H1 (cell line): ENCODE data around the gene ADAMTS16. TPM values are rescaled to one million over a fixed set of nuclear protein-coding genes. Genes with fewer than 3 reads are reported as not detected.

Experiments used
- CTCF ChIA-PET: fragments of 300-600 bp; sonication (Branson Sonifier 250); formaldehyde crosslinking; loops from one replicate; lab custom pipeline; 2021; ENCODE audit not compliant: partially characterized antibody; lab: Charles Lee
- POLR2A ChIA-PET: fragments of 300-600 bp; sonication (Branson Sonifier 250); formaldehyde crosslinking; loops from one replicate; lab custom pipeline; 2021; ENCODE audit warnings: inconsistent platforms; ENCODE audit not compliant: partially characterized antibody; lab: Charles Lee
- DNase-seq, 2 experiments: peaks; one replicate each; pipeline versions ENCODE4 v3.0.0 to v3.0.0-alpha.2; 2010 to 2022; ENCODE audit warnings: low spot score in 2 of 2, low read depth in 1 of 2, mixed read lengths in 1 of 2
- FAIRE-seq: peaks from 2 replicates; lab custom pipeline; 2011; peaks lifted over from hg19 to GRCh38; lab: Jason Lieb, UNC
- H2AFZ ChIP-seq: 2 replicates; pipeline ENCODE4 v1.8.1; 2012; ENCODE audit warnings: low read length, inconsistent platforms
- H2AK5ac ChIP-seq: 2 replicates; pipeline ENCODE4 v1.6.1; 2013; ENCODE audit warnings: low read depth, low read length
- H2BK120ac ChIP-seq: replicated peaks from 2 replicates; pipeline ENCODE3; 2013; ENCODE audit warnings: low read depth, low read length, inconsistent platforms
- H2BK12ac ChIP-seq: 2 replicates; pipeline ENCODE4 v1.6.1; 2013; ENCODE audit warnings: low read depth, low read length
- H2BK15ac ChIP-seq: 2 replicates; pipeline ENCODE4 v1.6.1; 2013; ENCODE audit warnings: low read length
- H2BK20ac ChIP-seq: 2 replicates; pipeline ENCODE4 v1.6.1; 2013; ENCODE audit warnings: low read length
- H2BK5ac ChIP-seq: 2 replicates; pipeline ENCODE4 v1.6.1; 2013; ENCODE audit warnings: low read depth, low read length
- H3K14ac ChIP-seq: 2 replicates; pipeline ENCODE4 v1.6.1; 2013; ENCODE audit warnings: inconsistent platforms; ENCODE audit not compliant: insufficient read length
- H3K18ac ChIP-seq: 2 replicates; pipeline ENCODE4 v1.6.1; 2013; ENCODE audit warnings: low read length; ENCODE audit errors: extremely low read depth
- H3K23ac ChIP-seq: 2 replicates; pipeline ENCODE4 v1.6.1; 2013; ENCODE audit warnings: inconsistent platforms; ENCODE audit not compliant: insufficient read length
- H3K23me2 ChIP-seq: 2 replicates; pipeline ENCODE4 v1.6.1; 2013; ENCODE audit warnings: low read depth, low read length
- H3K27ac ChIP-seq: 2 replicates; pipeline ENCODE4 v1.6.1; 2011; ENCODE audit warnings: low read depth, low read length, inconsistent platforms
- H3K27me3 ChIP-seq, 4 experiments: replicated peaks in 1 of 4; 1 replicate in 1 of 4; 2 replicates in 3 of 4; pipeline versions ENCODE4 v1.6.1 to v1.8.1; 2011 to 2013; ENCODE audit warnings: low read length in 3 of 4, mild to moderate bottlenecking in 3 of 4, inconsistent platforms in 2 of 4, mixed read lengths in 2 of 4, moderate library complexity in 1 of 4; ENCODE audit not compliant: control insufficient read depth in 3 of 4, insufficient read depth in 3 of 4; ENCODE audit errors: extremely low read depth in 1 of 4
- H3K36me3 ChIP-seq, 4 experiments: 2 replicates each; pipeline versions ENCODE4 v1.6.1 to v1.8.1; 2011 to 2013; ENCODE audit warnings: mild to moderate bottlenecking in 4 of 4, low read length in 3 of 4, moderate library complexity in 2 of 4, control low read depth in 1 of 4, inconsistent platforms in 1 of 4; ENCODE audit not compliant: insufficient read depth in 4 of 4, control insufficient read depth in 2 of 4
- H3K4ac ChIP-seq: replicated peaks from 2 replicates; pipeline ENCODE3; 2013; ENCODE audit warnings: low read length, low read depth, mixed read lengths, inconsistent platforms; ENCODE audit not compliant: insufficient read length
- H3K4me1 ChIP-seq, 4 experiments: replicated peaks in 1 of 4; 1 replicate in 1 of 4; 2 replicates in 3 of 4; pipeline versions ENCODE4 v1.6.1 to v1.8.1; 2011 to 2013; ENCODE audit warnings: low read length in 3 of 4, inconsistent platforms in 2 of 4, mixed read lengths in 1 of 4; ENCODE audit not compliant: insufficient read depth in 4 of 4, control insufficient read depth in 3 of 4
- H3K4me2 ChIP-seq, 2 experiments: 2 replicates each; pipeline versions ENCODE4 v1.6.1 to v1.8.1; 2011 to 2013; ENCODE audit warnings: low read depth in 2 of 2, low read length in 2 of 2, control low read depth in 1 of 2, inconsistent platforms in 1 of 2, mild to moderate bottlenecking in 1 of 2; ENCODE audit not compliant: insufficient read depth in 1 of 2
- H3K4me3 ChIP-seq, 4 experiments: fragments of 200-600, 300-600 bp in 1 of 4; sonication (generic), shearing (Covaris generic), sonication (Bioruptor Twin) in 1 of 4; 2 replicates each; pipeline versions ENCODE4 v1.5.1 to v1.8.1; 2011 to 2016; ENCODE audit warnings: low read length in 4 of 4, low read depth in 3 of 4, control low read depth in 2 of 4, inconsistent platforms in 2 of 4, mild to moderate bottlenecking in 2 of 4, mixed read lengths in 1 of 4, moderate library complexity in 1 of 4; ENCODE audit not compliant: insufficient read depth in 2 of 4; ENCODE audit errors: extremely low read depth in 1 of 4
- H3K56ac ChIP-seq: replicated peaks from 2 replicates; pipeline ENCODE3; 2013; ENCODE audit warnings: low read depth, mild to moderate bottlenecking, mixed read lengths, low read length, inconsistent platforms; ENCODE audit not compliant: insufficient read length
- H3K79me1 ChIP-seq: 2 replicates; pipeline ENCODE4 v1.6.1; 2013; ENCODE audit warnings: low read depth, low read length, control low read depth
- H3K79me2 ChIP-seq, 2 experiments: 2 replicates each; pipeline versions ENCODE4 v1.6.1 to v1.8.1; 2012 to 2013; ENCODE audit warnings: low read length in 2 of 2, mild to moderate bottlenecking in 2 of 2, inconsistent platforms in 1 of 2; ENCODE audit not compliant: insufficient read depth in 2 of 2, control insufficient read depth in 1 of 2
- H3K9ac ChIP-seq, 4 experiments: replicated peaks in 1 of 4; 1 replicate in 1 of 4; 2 replicates in 3 of 4; pipeline versions ENCODE4 v1.6.1 to v1.8.1; 2011 to 2013; ENCODE audit warnings: low read depth in 3 of 4, low read length in 3 of 4, control low read depth in 2 of 4, mild to moderate bottlenecking in 2 of 4, moderate library complexity in 2 of 4, inconsistent platforms in 1 of 4; ENCODE audit errors: extremely low read depth in 1 of 4
- H3K9me3 ChIP-seq, 2 experiments: 2 replicates each; pipeline versions ENCODE4 v1.6.1 to v1.8.1; 2012 to 2013; ENCODE audit warnings: mild to moderate bottlenecking in 2 of 2, moderate library complexity in 2 of 2, control low read depth in 1 of 2, inconsistent platforms in 1 of 2, low read depth in 1 of 2, low read length in 1 of 2, mixed read lengths in 1 of 2; ENCODE audit not compliant: insufficient read depth in 2 of 2
- H4K20me1 ChIP-seq, 2 experiments: replicated peaks in 1 of 2; 2 replicates each; pipeline versions ENCODE3 to v1.8.1; 2011 to 2013; ENCODE audit warnings: inconsistent platforms in 2 of 2, low read length in 2 of 2, mild to moderate bottlenecking in 1 of 2; ENCODE audit not compliant: insufficient read depth in 2 of 2, control insufficient read depth in 1 of 2
- H4K5ac ChIP-seq: 2 replicates; pipeline ENCODE4 v1.6.1; 2013; ENCODE audit warnings: low read length, low read depth, mixed read lengths, inconsistent platforms; ENCODE audit not compliant: insufficient read length
- H4K8ac ChIP-seq: 2 replicates; pipeline ENCODE4 v1.8.0; 2013; ENCODE audit warnings: mild to moderate bottlenecking, moderate library complexity, low read length, inconsistent platforms; ENCODE audit not compliant: insufficient read depth; ENCODE audit errors: extremely low read depth
- H4K91ac ChIP-seq: replicated peaks from 2 replicates; pipeline ENCODE3; 2013; ENCODE audit warnings: low read length, mixed read lengths, inconsistent platforms; ENCODE audit not compliant: insufficient read length
- ATF2 ChIP-seq: IDR thresholded peaks from 2 replicates; pipeline ENCODE4 v1.6.1; 2012; ENCODE audit warnings: low read length, inconsistent platforms
- BACH1 ChIP-seq: IDR thresholded peaks from 2 replicates; pipeline ENCODE4 v1.6.1; 2012; ENCODE audit warnings: low read length, improper control_type of control experiment
- BRCA1 ChIP-seq: IDR thresholded peaks from 2 replicates; pipeline ENCODE4 v1.6.1; 2012; ENCODE audit warnings: low read depth, low read length, improper control_type of control experiment
- EZH2 ChIP-seq: fragments of 200-600 bp; sonication (generic); IDR thresholded peaks from 2 replicates; pipeline ENCODE4 v1.7.1; 2012; ENCODE audit warnings: low read depth, mild to moderate bottlenecking, moderate library complexity, low read length, inconsistent platforms; ENCODE audit not compliant: severe bottlenecking
- HDAC2 ChIP-seq, 2 experiments: fragments of 300-600 bp in 1 of 2; sonication (generic) in 1 of 2; IDR thresholded peaks; 2 replicates each; pipeline ENCODE4 v1.6.1; 2011 to 2012; ENCODE audit warnings: low read depth in 2 of 2, low read length in 2 of 2, mild to moderate bottlenecking in 2 of 2, moderate library complexity in 2 of 2, borderline replicate concordance in 1 of 2, inconsistent platforms in 1 of 2
- KDM5A ChIP-seq: fragments of 200-600 bp; IDR thresholded peaks from 2 replicates; pipeline ENCODE4 v1.7.1; 2012; ENCODE audit warnings: mild to moderate bottlenecking, low read length, inconsistent platforms, mixed read lengths
- PHF8 ChIP-seq: fragments of 200-600 bp; sonication (generic); conservative IDR thresholded peaks from 2 replicates; pipeline ENCODE4 v1.7.1; 2012; ENCODE audit warnings: low read depth, mild to moderate bottlenecking, inconsistent platforms, low read length, moderate library complexity
- POLR2AphosphoS5 ChIP-seq: IDR thresholded peaks from 2 replicates; pipeline ENCODE4 v1.6.1; 2011; ENCODE audit warnings: low read depth, low read length
- POU5F1 ChIP-seq: IDR thresholded peaks from 2 replicates; pipeline ENCODE4 v1.6.1; 2011; ENCODE audit warnings: low read depth, mild to moderate bottlenecking, low read length, moderate library complexity
- RXRA ChIP-seq: IDR thresholded peaks from 2 replicates; pipeline ENCODE4 v1.6.1; 2011; ENCODE audit warnings: low read depth, mild to moderate bottlenecking, low read length, moderate library complexity; ENCODE audit not compliant: insufficient read depth
- TBP ChIP-seq: IDR thresholded peaks from 2 replicates; pipeline ENCODE4 v1.6.1; 2011; ENCODE audit warnings: low read depth, low read length, improper control_type of control experiment
- YY1 ChIP-seq: IDR thresholded peaks from 2 replicates; pipeline ENCODE4 v1.6.1; 2011; ENCODE audit warnings: low read depth, mild to moderate bottlenecking, low read length
- WGBS, 2 experiments: shearing (Covaris generic) in 1 of 2; methylation state at CpG; one replicate each; pipeline versions ENCODE4 v1.1.6 to v1.1.7; 2013 to 2015; ENCODE audit warnings: low lambda C conversion rate in 2 of 2, mixed read lengths in 2 of 2, inconsistent platforms in 1 of 2, low coverage in 1 of 2, missing lambda C conversion rate in 1 of 2; ENCODE audit not compliant: insufficient replicate concordance in 2 of 2, insufficient coverage in 1 of 2, insufficient read length in 1 of 2; ENCODE audit errors: extremely low coverage in 1 of 2, missing lambda C conversion rate in 1 of 2; 5-methylcytosine and 5-hydroxymethylcytosine counted together
- polyA plus RNA-seq, 7 experiments: library from polyadenylated mRNA; depleted of rRNA in 3 of 7; stranded (reverse) in 5 of 7; unstranded in 2 of 7; fragments of >200 nt in 5 of 7; fragments of 200-250 nt in 2 of 7; gene quantifications; 1 replicate in 5 of 7; 2 replicates in 1 of 7; 4 replicates in 1 of 7; pipeline versions ENCODE4 v1.2.1 to v1.2.3, GENCODE V29; 2011 to 2013; ENCODE audit warnings: missing spikeins in 2 of 7, mixed read lengths in 2 of 7
- total RNA-seq: library from RNA; stranded (reverse); fragmentation: NEBNext Ultra II Directional; extraction: Animal tissue kit (Norgen Biotek cat#: 25700); gene quantifications from 2 replicates; pipeline ENCODE4 v1.2.1, GENCODE V29; 2021

The ADAMTS16 gene
- total and polyA plus RNA-seq, 2 of the 8 experiments (the other 6 are each of a cell fraction or from before 2014, with no cell fraction given) = 3.7 to 16.0 TPM

GRCh38 chr5:5239191-5239590, 99.1 kb downstream of the ADAMTS16 start:
- POLR2A ChIA-PET = no interaction called here
- no peak for FAIRE-seq
- no peak overlapping the region for H4K5ac ChIP-seq
- TF ChIP-seq HDAC2 (IDR thresholded peaks at IDR 0.05; ENCODE audit: borderline replicate concordance in 1 of 2, low read depth in 2 of 2, low read length in 2 of 2) = no peak
- no peak for TF ChIP-seq EZH2
- TF ChIP-seq YY1 = no peak
- TF ChIP-seq KDM5A = no peak
- no peak for TF ChIP-seq ATF2
- TF ChIP-seq RXRA = no peak
- TF ChIP-seq BRCA1 = no peak
- no peak for TF ChIP-seq BACH1
- TF ChIP-seq POU5F1 = no peak
- no peak for TF ChIP-seq TBP
- TF ChIP-seq PHF8 = no peak
- TF ChIP-seq POLR2AphosphoS5 = no peak

More at GRCh38 chr5:5239191-5239590, 99.1 kb downstream of the ADAMTS16 start:
- Histone ChIP-seq H2BK15ac (0 out of 2 replicates have a peak overlapping the region, but pooled peaks have one; percentile 25), H3K36me3 (no peaks in the 10 kb centered on the region; a peak in 3 of 8 replicates), H3K18ac (no peak overlapping the region), H3K79me1 (no peaks in the 10 kb centered on the region), H3K4me3 (no peak overlapping the region), H3K23ac (no peak overlapping the region), H4K20me1 (no peaks in the 10 kb centered on the region), H3K27ac (no peak overlapping the region), H2BK120ac (no peak overlapping the region), H3K79me2 (no peaks in the 10 kb centered on the region), H3K9me3 (no peaks in the 10 kb centered on the region), H2AFZ (no peak overlapping the region), H3K23me2 (no peaks in the 10 kb centered on the region), H4K8ac (no peak overlapping the region), H3K14ac (no peak overlapping the region), H3K9ac (no peak overlapping the region), H3K4me2 (no peak overlapping the region), H4K91ac (no peak overlapping the region), H3K56ac (no peak overlapping the region), H3K4ac (no peak overlapping the region), H3K27me3 (no peaks in the 10 kb centered on the region), H2BK5ac (no peak overlapping the region), H3K4me1 (no peaks in the 10 kb centered on the region), H2AK5ac (no peak overlapping the region), H2BK20ac (no peak overlapping the region), H2BK12ac (no peak overlapping the region)
- WGBS, 2 experiments = 86% methylated on average over 10 of the region's 10 CpGs; no CpG with 5 or more reads in 1 of the 2 experiments
- CTCF ChIA-PET = interaction anchor here (1.3 kb wide), 1 partner anchor 24 kb away, joined by 4 read pairs; no protein-coding TSS in a partner anchor
- no peak for DNase-seq
